DMS 273 (cell line): ENCODE measurements around the gene ZBTB20.

Source experiments
- DNase-seq: peaks from one replicate; lab custom pipeline; 2025; ENCODE audit not compliant: unreplicated experiment; lab: John Stamatoyannopoulos, UW

Gene ZBTB20

GRCh38 chr3:115022835-115023398 lies 124.2 kb downstream of the ZBTB20 start:
- no peak for DNase-seq

- DNase-seq: no peak
Observed at GRCh38 chr3:115022199-115022598, 124.9 kb downstream of the ZBTB20 start.

GRCh38 chr3:115021061-115021460 lies 126.0 kb downstream of the ZBTB20 start:
- DNase-seq: no peak

- no peak for DNase-seq
Observed at GRCh38 chr3:115019900-115020299, 127.2 kb downstream of the ZBTB20 start.

- DNase-seq: no peak
Observed at GRCh38 chr3:115018694-115019093, 128.4 kb downstream of the ZBTB20 start.

GRCh38 chr3:115007966-115008365 lies 139.1 kb downstream of the ZBTB20 start:
- no peak for DNase-seq

GRCh38 chr3:115004201-115005140 lies 142.6 kb downstream of the ZBTB20 start:
- DNase-seq: no peak

GRCh38 chr3:114998971-114999579 lies 148.0 kb downstream of the ZBTB20 start:
- DNase-seq: no peak

GRCh38 chr3:114994554-114995341 lies 152.3 kb downstream of the ZBTB20 start:
- DNase-seq: no peak

- no peak for DNase-seq
Observed at GRCh38 chr3:114985776-114986175, 161.3 kb downstream of the ZBTB20 start.

- DNase-seq: no peak
Observed at GRCh38 chr3:114983248-114983647, 163.8 kb downstream of the ZBTB20 start.

GRCh38 chr3:114974387-114974786 lies 172.7 kb downstream of the ZBTB20 start:
- no peak for DNase-seq

- no peak for DNase-seq
Observed at GRCh38 chr3:114973536-114973935, 173.6 kb downstream of the ZBTB20 start.

GRCh38 chr3:114967168-114967567 lies 179.9 kb downstream of the ZBTB20 start:
- no peak for DNase-seq

GRCh38 chr3:114962189-114962588 lies 184.9 kb downstream of the ZBTB20 start:
- no peak for DNase-seq

- DNase-seq: no peak
Observed at GRCh38 chr3:114958930-114959329, 188.2 kb downstream of the ZBTB20 start.

- DNase-seq: no peak
Observed at GRCh38 chr3:114953800-114954199, 193.3 kb downstream of the ZBTB20 start.

GRCh38 chr3:114953215-114953799 lies 193.8 kb downstream of the ZBTB20 start:
- no peak for DNase-seq

- no peak for DNase-seq
Observed at GRCh38 chr3:114942773-114943172, 204.3 kb downstream of the ZBTB20 start.

- no peak for DNase-seq
Observed at GRCh38 chr3:114941626-114942309, 205.3 kb downstream of the ZBTB20 start.
